GM19395 (cell line): Measurements from ENCODE around the gene MGAT2.
"Not testable (repeated sequence)": the region's sequence is repeated elsewhere in the genome, so short reads cannot be mapped to it uniquely, and the experiment has no call there.

Experiments
- ATAC-seq: cut with Tn5 transposase; IDR thresholded peaks from one replicate; pipeline ENCODE4 v1.9.1; 2021; ENCODE audit warnings: mild to moderate bottlenecking, moderate library complexity; ENCODE audit not compliant: unreplicated experiment

MGAT2 gene

DNA sequence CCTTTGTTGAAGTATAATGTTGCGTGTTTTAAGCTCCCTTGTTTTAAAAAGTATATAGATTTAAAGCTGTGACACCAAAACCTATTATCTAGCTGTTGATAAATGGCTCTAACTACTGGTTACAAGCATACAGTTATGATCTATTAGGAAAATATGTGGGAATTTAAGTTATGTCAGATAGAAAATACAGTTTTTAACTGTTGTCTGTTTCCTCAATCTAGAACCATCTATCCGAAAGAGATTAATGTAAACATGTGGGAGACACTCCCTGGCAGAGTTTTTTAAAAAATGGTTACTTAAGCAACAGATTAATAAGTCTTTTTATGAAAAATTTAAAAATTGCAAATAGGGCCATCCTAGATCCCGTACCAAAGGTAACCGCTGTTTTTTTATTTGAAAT lies 8.3 kb upstream of the MGAT2 start:
- ATAC-seq, result no peak

DNA sequence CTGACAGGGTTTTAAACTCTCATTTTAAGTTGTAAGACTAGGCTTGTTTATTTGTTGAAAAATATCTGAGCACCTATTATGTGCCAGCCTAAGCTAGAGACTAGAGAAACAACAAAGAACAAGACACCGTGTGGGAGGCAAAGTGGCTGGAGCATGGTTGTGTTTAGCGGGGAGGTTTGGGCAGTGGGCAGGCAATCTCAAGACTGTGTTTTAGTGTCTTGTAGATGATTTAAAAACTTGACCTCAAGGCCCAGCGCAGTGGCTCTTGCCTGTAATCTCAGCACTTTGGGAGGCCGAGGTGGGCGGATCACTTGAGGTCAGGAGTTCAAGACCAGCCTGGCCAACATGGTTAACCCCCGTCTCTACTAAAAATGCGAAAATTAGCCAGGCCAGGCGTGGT lies 7.9 kb upstream of the MGAT2 start:
- no peak for ATAC-seq

DNA sequence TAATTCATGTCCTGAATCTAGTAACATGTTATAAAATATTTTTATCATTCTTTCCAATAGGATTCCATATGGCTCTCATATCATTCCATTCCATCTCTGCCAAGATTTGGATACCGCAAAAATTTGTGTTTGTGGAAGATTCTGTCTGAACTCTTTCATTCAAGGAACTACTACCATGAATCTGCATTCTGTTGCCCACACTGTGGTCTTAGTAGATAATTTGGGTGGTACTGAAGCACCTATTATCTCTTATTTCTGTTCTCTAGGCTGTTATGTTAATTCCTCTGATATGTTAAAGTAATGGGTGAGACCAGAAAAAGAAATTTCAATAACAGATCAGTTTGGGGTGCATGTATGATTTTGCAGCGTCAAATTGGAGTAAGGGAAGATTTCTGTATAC lies 6.4 kb upstream of the MGAT2 start:
- no peak for ATAC-seq

DNA sequence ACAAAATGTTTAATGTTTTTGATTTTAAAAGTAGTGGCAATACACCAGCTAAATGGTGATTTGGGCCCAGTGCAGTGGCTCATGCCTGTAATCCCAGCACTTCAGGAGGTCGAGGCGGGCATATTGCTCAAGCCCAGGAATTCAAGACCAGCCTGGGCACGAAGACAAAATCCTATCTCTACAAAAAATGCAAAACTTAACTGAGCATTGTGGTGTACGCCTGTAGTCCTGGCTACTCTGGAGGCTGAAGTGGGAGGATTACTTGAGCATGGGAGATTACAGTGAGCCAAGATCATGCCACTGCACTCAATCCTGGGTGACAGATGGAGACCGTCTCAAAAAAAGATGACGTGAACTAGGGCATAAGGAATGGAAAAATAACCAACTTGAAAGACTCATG lies 4.8 kb upstream of the MGAT2 start:
- no peak for ATAC-seq

DNA sequence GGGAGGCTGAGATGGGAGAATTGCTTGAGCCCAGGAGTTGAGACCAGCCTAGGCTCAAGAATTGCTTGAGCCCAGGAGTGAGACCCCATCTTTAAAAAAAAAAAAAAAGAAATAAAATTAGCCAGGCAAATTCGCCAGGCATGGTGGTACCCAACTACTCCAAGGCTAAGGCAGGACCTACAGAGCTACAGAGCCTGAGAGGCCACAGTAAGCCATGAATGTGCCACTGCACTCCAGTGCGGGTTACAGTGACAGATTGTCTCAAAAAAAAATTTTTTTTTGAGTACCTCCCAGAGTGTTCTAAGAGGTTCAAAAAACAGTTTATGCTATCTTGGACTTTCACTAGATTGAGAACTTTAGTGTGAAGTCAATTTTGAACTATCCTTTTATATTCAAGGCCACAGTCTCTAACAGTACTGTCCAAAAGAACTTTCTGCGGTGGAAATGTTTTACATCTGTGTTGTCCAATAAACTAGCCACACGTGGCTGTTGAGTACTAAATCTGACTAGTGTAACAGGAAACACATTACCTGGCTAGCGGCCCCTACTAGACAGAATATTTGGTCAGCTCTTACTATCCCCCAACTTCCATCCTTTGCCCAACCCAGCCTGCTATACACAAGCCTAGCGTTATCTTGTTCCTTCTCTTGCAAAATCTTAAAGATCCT lies 2.6 kb upstream of the MGAT2 start:
- ATAC-seq, result no peak

DNA sequence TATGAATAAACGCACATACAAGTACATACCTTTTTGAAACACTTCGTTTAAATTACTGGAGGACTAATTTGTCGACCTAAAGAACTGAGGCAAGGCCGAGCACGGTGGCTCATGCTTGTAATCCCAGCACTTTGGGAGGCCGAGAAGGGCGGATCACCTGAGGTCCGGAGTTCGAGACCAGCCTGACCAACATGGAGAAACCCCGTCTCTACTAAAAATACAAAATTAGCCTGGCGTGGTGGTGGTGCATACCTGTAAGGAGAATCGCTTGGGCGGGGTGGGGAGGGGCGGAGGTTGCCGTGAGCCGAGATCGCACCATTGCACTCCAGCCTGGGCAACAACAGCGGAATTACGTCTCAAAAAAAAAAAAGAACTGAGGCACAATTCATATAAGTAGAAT lies 1.3 kb upstream of the MGAT2 start:
- not testable (repeated sequence) for ATAC-seq

DNA sequence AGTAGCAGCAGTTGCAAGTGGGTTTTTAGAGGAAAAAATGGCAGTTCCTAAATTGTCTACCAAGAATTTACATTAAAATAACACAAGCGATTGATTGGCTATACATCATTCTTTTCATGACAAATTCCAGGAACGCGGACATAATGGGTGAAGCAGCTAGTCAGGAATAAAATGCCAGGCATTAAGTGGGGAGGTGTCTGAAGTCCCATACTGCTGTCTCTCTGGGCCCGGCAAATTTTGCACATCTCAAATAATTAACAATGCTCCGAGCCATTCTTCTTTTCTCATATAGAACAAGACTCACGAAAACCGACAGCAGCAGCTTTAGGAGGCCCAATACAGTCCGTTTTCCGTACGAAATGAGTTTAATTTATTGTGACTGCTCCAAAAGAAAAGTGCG lies 869 bp upstream of the MGAT2 start:
- ATAC-seq, result no peak

DNA sequence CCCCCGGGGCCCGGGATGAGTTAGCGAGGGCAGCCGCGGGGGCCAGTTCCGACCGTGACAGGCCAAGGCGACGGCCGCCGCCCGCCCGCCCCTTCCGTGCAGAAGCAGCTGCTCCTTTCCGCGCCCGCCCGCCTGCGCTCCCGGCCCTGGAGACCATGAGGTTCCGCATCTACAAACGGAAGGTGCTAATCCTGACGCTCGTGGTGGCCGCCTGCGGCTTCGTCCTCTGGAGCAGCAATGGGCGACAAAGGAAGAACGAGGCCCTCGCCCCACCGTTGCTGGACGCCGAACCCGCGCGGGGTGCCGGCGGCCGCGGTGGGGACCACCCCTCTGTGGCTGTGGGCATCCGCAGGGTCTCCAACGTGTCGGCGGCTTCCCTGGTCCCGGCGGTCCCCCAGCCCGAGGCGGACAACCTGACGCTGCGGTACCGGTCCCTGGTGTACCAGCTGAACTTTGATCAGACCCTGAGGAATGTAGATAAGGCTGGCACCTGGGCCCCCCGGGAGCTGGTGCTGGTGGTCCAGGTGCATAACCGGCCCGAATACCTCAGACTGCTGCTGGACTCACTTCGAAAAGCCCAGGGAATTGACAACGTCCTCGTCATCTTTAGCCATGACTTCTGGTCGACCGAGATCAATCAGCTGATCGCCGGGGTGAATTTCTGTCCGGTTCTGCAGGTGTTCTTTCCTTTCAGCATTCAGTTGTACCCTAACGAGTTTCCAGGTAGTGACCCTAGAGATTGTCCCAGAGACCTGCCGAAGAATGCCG lies 699 bp downstream of the MGAT2 start:
- ATAC-seq, result peak; percentile 35

DNA sequence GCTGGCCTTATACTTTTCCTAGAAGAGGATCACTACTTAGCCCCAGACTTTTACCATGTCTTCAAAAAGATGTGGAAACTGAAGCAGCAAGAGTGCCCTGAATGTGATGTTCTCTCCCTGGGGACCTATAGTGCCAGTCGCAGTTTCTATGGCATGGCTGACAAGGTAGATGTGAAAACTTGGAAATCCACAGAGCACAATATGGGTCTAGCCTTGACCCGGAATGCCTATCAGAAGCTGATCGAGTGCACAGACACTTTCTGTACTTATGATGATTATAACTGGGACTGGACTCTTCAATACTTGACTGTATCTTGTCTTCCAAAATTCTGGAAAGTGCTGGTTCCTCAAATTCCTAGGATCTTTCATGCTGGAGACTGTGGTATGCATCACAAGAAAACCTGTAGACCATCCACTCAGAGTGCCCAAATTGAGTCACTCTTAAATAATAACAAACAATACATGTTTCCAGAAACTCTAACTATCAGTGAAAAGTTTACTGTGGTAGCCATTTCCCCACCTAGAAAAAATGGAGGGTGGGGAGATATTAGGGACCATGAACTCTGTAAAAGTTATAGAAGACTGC lies 1.5 kb downstream of the MGAT2 start:
- no peak for ATAC-seq

DNA sequence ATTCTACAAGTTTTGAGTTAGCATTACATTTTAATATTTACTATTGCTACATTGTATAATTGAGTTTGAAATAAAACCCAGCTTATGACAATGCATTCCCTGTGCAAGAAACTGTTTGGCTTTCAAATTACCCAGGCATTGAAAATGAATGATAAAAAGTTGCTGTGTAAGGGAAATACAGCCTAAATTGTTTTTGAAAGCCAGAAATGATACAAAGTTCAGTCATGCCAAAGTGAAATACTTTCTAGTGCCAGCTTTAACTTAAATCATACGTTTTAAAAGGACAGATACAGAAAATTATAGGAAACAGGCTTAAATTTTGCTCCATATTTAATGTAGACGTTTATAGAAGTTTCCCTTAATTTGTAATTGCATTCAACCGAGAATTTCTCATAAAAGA lies 2.8 kb downstream of the MGAT2 start:
- no peak for ATAC-seq

DNA sequence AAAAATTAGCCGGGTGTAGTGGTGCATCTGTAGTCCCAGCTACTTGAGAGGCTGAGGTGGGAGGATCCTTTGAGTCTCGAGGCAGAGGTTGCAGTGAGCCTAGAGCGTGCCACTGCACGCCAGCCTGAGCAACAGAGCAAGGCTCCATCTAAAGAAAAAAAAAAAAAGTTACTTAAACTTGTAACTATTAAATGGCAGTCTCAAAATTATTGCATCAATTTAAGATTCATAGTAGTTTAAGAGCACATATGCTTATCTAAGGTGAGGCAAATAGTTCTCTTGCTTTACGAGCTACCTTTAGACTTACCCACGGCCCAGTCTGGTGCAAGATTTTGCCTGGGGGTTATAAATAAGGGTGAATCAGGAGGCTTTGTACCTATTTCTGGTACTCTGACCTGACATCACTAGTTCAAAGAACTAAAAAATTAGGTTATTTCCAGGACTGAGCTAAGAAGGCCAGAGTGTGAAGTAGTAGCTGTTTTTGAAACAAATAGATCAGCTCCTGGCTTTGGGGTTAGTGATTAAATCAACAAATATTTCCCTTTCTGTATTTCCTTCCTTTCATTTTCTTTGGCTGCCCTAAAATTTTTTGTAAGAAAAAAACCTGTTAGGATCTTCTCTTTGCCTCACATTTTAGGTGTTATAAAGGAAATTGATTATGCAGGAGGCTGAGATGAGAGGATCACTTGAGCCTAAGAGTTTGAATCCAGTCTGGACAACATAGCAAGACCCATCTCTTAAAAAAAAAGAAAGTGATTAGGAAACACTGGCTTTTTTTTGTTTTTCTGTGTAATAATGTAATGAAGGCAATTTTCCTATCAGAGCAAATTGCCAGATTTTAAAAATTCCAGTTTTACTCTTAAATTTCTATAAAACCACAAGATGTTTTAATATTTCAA lies 3.6 kb downstream of the MGAT2 start:
- no peak for ATAC-seq

DNA sequence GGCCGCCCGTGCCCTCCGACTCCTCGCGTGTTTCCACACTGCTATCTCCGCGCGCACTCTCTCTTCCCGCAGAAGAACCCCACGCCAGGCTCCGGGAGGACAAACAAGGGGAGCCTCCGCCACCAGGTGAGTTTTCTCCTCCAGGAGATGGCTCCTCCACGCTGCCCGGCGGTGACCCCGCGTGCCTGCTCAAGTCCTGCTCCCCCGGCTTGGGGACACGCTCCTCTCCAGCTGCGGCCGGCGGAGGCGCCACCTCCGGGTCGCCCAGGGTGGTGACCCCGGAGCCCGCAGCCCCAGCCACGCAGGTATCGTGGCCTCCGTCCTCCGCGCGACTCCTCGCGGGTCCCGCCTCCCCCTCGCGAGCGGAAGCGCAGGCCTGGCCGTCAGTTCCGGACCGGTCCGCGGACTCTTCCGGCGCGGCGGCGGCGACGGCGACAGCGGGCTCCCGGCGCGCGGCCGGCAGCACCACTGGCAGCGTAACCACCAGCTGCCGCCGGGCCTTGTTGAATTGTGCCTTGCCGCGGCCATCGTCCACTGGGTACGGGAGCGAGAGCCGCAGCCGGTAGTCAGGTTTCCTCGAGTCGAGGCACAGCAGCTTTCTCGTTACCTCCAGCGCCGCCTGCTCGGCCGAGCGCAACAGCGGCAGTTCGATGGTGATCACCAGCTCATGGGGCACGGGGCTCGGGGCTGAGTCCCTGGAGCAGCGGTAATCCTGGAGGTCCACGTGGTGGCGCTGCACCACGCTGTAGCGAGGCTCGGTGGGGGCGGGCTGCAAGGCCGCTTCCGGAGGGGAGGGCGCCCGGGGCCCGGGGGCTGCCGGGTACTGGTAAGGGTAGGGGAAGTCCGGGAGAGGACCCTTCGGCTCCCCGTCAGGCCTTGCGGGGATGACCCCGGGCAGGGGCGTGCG lies 13.3 kb downstream of the MGAT2 start:
- peak; percentile 81 for ATAC-seq

DNA sequence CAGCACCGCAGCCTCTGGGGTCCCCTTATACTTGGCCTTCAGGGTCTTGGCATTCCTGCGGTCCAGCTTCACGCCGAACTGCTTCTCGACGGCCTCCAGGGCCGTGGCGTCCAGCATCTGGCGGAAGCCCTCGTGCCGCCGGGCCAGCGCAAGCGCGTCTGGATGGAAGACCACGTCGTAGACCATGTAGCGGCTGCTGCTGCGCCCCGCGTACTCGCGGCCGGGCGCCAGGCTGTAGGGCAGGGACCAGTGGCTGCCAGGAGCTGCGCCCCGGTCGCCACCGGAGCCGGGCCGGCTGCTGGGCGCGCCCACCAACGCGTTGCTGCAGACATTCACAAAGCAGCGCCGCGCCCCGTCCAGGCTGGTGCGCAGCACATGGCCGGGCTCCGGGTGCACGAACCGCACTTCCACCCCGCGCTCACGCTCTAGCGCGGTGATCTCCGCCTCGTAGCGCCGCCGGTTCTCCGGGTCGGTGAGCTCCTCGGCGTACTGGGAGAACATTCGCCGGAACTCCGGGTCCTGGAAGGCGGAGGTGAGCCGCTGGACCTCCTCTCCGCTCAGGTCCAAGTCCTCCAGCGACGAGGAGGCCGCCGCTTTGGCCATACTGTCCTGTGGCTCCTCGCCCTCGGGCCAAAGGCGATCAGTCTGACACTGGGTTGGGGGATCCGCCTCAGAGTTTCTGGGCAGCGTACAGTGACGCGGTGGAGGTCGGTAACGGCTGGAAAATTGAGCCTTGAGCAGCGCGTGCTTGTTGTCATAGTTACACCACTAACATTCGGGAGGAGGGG lies 14.1 kb downstream of the MGAT2 start, which contains the start of gene DNAAF2:
Gene DNAAF2 (minus strand): TSS at position 698 of the 788 bp plus-strand sequence. CDS start 95 bp downstream, at position 603.
- peak; percentile 38 for ATAC-seq

DNA sequence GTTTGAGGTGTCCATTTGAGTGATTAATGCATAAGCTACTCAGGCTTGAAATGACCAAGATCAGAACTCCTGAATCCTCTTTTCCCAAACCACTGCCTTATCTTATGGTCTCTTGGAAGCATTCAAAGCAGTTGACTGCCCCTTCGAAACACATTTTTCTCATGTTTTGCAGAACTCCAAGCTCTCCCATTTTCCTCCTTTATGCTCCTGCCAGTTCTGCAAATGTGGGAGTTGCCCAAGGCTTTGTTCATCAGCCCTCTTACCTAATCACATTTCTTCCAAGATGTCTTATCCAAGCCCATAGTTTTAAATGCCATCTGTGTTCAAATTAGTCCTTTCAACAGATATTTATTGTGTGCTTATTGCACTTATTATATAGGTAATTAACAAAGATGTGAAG lies 16.3 kb downstream of the MGAT2 start:
- ATAC-seq, result no peak

DNA sequence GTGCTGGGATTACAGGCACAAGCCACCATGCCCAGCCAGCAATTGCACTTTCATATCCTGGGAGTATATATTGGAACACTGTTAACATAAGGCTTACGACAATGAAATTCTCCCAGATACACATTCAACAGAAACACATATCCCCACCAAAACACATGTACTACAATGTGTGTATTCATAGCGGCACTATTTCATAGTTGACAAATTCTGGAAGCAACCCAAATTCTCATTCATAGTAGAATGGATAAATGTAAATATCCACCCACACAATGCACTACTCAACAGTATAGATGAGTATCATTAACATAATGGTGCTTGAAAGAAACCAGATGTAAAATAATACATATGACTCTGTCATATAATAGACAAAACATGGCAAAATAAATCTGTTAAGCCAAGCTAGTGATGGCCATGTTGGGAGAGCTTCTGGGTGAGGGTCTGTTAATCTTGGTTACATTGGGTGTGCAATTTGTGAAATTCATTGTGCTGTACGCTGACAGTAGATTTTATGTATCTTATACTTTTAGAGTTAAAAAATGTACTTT lies 17.0 kb downstream of the MGAT2 start:
- no peak for ATAC-seq

DNA sequence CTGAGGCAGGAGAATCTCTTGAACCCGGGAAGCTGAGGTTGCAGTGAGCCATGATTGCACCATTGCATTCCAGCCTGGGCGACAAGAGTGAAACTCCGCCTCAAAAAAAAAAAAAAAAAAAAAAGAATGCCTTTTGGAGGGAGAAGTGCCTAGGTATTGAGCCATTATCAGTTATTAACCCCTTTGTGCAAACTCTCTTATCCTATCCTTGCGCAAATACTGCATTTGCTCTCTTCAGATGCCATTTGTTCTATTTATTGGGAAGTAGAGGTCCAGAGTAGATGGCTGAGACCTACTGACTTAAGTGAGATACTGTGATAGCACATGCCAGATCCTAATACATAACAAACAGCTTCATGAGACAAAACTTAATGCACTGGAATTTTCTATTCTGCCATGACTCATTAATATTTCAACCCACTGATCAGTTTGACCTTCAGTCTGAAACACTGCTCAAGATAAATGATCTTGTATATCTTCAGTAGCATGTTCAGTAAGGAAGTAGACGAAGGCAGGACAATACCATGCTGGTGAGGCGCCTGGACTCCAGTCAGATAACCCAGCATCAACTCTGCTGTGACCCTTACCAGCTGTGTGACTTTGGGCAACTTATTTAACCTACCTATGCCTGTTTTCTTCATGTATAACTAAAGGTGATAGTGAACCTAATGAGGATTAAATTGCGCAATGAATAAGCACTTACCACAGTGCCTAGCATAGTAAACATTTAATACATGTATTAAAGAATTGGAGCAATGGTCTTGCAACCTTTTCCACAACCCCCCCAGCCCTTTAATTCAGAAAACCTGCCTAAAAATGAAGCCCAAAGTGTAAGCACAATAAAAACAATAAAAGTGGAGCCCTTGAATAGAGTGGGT lies 20.2 kb downstream of the MGAT2 start:
- ATAC-seq, result no peak

DNA sequence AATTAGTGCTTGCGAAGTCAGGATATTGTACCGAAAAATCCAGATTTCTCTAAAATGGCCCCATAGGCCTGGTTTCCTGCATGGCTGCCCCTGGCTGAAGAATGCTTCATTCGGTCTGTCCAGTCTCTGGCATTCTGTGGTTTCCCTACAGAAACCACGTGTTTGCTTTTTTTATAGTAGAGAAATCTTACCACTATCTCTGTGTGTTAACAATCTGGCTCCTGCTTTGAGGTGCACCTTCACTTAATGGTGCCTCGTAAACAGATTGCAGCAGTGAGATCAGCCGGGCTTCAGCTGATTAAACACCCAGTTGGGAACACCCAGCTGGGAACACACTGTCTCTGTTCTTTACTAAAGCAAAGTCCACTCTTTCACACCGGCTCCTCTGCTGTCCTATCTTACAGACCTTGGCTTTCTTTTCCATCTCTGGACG lies 21.1 kb downstream of the MGAT2 start:
- ATAC-seq, result no peak

DNA sequence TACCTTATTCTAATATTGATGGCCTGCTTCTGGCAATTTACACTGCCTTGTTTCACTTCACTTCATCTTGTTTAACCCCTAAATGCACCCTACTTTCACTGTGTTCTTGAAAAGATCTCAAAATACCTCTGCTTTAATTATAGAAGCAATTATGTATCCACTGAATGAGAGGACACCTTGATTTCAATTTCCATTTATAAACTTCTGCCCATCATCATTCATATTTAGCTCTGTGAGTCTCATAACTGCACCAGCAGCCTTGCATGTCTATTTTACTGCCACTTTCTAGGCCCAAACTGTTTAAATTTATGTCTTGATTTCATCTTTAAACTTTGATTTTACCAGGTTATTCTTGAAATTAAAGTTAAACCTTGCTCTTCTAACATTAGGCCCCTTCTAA lies 21.6 kb downstream of the MGAT2 start:
- ATAC-seq, result no peak
